Natural killer cell (primary cell): ENCODE data around the gene COX14. TPM values are rescaled to one million over a fixed set of nuclear protein-coding genes. Genes with fewer than 3 reads are reported as not detected.

Source experiments
- ATAC-seq, 3 donors: fragments of 150-1000 bp in 2 of 3; fragments of 200-7000 bp in 1 of 3; cut with Tn5 transposase; 1 replicate in 1 of 3; 2 replicates in 2 of 3; pipeline ENCODE4 v1.10.0; 2021; ENCODE audit warnings: mild to moderate bottlenecking in 2 of 3, moderate library complexity in 2 of 3
- DNase-seq, 2 donors: peaks; one replicate each; pipeline versions ENCODE4 v3.0.0 to v3.0.0-alpha.2; 2013 to 2021; ENCODE audit warnings: mixed read lengths in 1 of 2
- H3K27ac ChIP-seq: one replicate; pipeline ENCODE4 v1.5.1; 2013; ENCODE audit warnings: mild to moderate bottlenecking, low read length
- H3K27me3 ChIP-seq: one replicate; pipeline ENCODE4 v1.6.1; 2013; ENCODE audit warnings: low read length; ENCODE audit not compliant: control insufficient read depth, insufficient read depth
- H3K36me3 ChIP-seq: one replicate; pipeline ENCODE4 v1.6.1; 2013; ENCODE audit warnings: low read length; ENCODE audit not compliant: control insufficient read depth, insufficient read depth
- H3K4me1 ChIP-seq: one replicate; pipeline ENCODE4 v1.6.1; 2013; ENCODE audit warnings: low read length; ENCODE audit not compliant: control insufficient read depth, insufficient read depth
- H3K4me3 ChIP-seq: one replicate; pipeline ENCODE4 v1.5.1; 2013; ENCODE audit warnings: low read length
- H3K9me3 ChIP-seq: one replicate; pipeline ENCODE4 v1.6.1; 2013; ENCODE audit warnings: low read length; ENCODE audit not compliant: control insufficient read depth, insufficient read depth
- H3K27ac Mint-ChIP-seq, 2 donors: one replicate each; pipeline ENCODE4 v1.8.0; 2022; ENCODE audit warnings: mild to moderate bottlenecking in 2 of 2, mixed read lengths in 2 of 2, moderate library complexity in 1 of 2
- H3K27me3 Mint-ChIP-seq, 2 donors: one replicate each; pipeline ENCODE4 v1.8.0; 2022; ENCODE audit warnings: low read depth in 2 of 2, mixed read lengths in 2 of 2
- H3K36me3 Mint-ChIP-seq: one replicate; pipeline ENCODE4 v1.8.0; 2022; ENCODE audit warnings: mixed read lengths
- H3K4me1 Mint-ChIP-seq, 2 donors: one replicate each; pipeline ENCODE4 v1.8.0; 2022; ENCODE audit warnings: mixed read lengths in 2 of 2
- H3K4me3 Mint-ChIP-seq: one replicate; pipeline ENCODE4 v1.8.0; 2022; ENCODE audit warnings: mild to moderate bottlenecking, moderate library complexity, mixed read lengths
- H3K9me3 Mint-ChIP-seq, 2 donors: one replicate each; pipeline ENCODE4 v1.8.0; 2022; ENCODE audit warnings: mixed read lengths in 2 of 2
- CTCF ChIP-seq: fragments of 200-600 bp; IDR thresholded peaks from one replicate; pipeline ENCODE4 v1.8.0; 2022; ENCODE audit warnings: antibody characterized with exemption
- WGBS: methylation state at CpG from one replicate; pipeline ENCODE4 v1.1.7; 2013; ENCODE audit warnings: missing lambda C conversion rate; ENCODE audit not compliant: insufficient coverage; 5-methylcytosine and 5-hydroxymethylcytosine counted together
- intact Hi-C: fragments of 100-400 bp; cut with micrococcal nuclease; formaldehyde crosslinking; loops from one replicate; pipeline ENCODE4 v1.14.2; 2022
- total RNA-seq, 4 donors: library from RNA; stranded (reverse); fragments of 120-200 nt in 1 of 4; gene quantifications; one replicate each; pipeline versions ENCODE4 v1.2.3 to v1.2.4, GENCODE V29; 2013 to 2022

Gene COX14
- total RNA-seq, 3 donors from 2014 or later (not counting 1 experiment from before 2014, with no cell fraction given) = 32.8 to 42.6 (median 36.7) TPM

GRCh38 chr12:50084775-50085614 is 27.0 kb upstream of the COX14 start, which contains the start of gene SMARCD1:
Gene SMARCD1, plus strand, starts transcription at chr12:50085342. Its CDS starts 28 bp downstream, at chr12:50085370.
- peak within 1 kb of the TSS; percentile 61 for H3K4me3 ChIP-seq
- peaks cover 6% of the 10 kb centered on the region for H3K36me3 Mint-ChIP-seq

DNA sequence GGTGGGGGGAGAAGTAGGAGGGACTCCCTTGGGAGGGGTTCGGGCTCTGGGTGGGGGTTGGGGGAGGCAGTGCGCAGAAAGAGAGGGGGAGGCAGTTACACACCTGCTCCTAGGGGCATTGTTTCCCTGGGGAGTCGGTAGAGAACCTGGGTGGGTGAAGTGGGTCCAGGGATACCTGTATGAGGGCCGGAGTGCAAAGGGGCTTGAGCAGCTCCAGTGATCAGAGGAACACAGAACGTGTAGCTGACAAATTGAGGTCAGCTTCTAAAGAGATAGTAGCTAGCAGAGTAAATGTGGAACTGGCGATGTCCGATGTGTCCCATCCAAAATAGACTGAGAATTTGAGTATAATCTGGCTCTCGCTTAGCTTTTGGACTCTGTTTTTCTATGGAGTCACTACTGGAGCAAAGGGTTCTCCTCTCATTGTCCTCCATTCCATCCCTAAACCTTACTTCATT is 26.4 kb upstream of the COX14 start:
- no peaks in the 10 kb centered on the region for H3K27me3 ChIP-seq
- ATAC-seq (peak in 2 of 3 donors; percentile 8 to 9), DNase-seq (no peak)
- no peaks in the 10 kb centered on the region for H3K9me3 ChIP-seq
- Mint-ChIP-seq H3K4me1 (peaks cover 33 to 38% of the 10 kb centered on the region in 2 donors), H3K27ac (peak overlapping the region; percentile 89 to 94), H3K27me3 (no peaks in the 10 kb centered on the region), H3K36me3 (peaks cover 6% of the 10 kb centered on the region), H3K9me3 (no peaks in the 10 kb centered on the region), H3K4me3 (peak overlapping the region; percentile 89)
- TF ChIP-seq CTCF = no peak
- H3K36me3 ChIP-seq = peaks cover 22% of the 10 kb centered on the region
- intact Hi-C loops = loop anchor here (1.0 to 10.0 kb wide), 2 partner anchors 26 to 229 kb away; no protein-coding TSS in a partner anchor
- peaks cover 13% of the 10 kb centered on the region for H3K4me1 ChIP-seq
- H3K27ac ChIP-seq = peak overlapping the region; percentile 86
- peak overlapping the region; percentile 61 for H3K4me3 ChIP-seq
- WGBS = 20% methylated on average over 8 of the region's 8 CpGs

More at GRCh38 chr12:50084775-50085614, 27.0 kb upstream of the COX14 start, which contains the start of gene SMARCD1:
- Mint-ChIP-seq H3K9me3 (no peaks in the 10 kb centered on the region), H3K4me1 (peaks cover 33 to 38% of the 10 kb centered on the region in 2 donors), H3K27ac (peak within 1 kb of the TSS; percentile 89 to 94), H3K27me3 (no peaks in the 10 kb centered on the region), H3K4me3 (peak within 1 kb of the TSS; percentile 94)
- Histone ChIP-seq H3K4me1 (peaks cover 13% of the 10 kb centered on the region), H3K27me3 (no peaks in the 10 kb centered on the region), H3K36me3 (peaks cover 17% of the 10 kb centered on the region), H3K9me3 (no peaks in the 10 kb centered on the region), H3K27ac (peak within 1 kb of the TSS; percentile 86)
- TF ChIP-seq CTCF = no peak
- ATAC-seq (peak; percentile 78 to 93 (median 87)), DNase-seq (peak; percentile 72 to 91)
- intact Hi-C loops = loop anchor here (1.0 to 10.0 kb wide), 2 partner anchors 26 to 230 kb away; no protein-coding TSS in a partner anchor
- under 1% methylated on average over 69 of the region's 69 CpGs for WGBS

DNA sequence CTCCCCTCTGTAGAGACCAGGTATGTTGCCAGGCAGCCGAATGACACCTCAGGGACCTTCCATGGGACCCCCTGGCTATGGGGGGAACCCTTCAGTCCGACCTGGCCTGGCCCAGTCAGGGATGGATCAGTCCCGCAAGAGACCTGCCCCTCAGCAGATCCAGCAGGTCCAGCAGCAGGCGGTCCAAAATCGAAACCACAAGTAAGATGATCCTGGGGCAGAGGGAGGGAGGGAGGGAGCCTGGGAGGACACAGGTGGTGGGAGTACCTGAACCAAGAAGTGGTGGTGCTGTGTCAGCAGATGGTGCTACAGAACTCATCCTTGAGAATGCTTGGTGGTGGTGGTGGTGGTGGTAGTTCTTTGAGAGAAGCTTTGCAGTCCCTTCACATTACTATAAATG is 25.9 kb upstream of the COX14 start:
- Histone ChIP-seq H3K27me3 (no peaks in the 10 kb centered on the region), H3K4me1 (peaks cover 13% of the 10 kb centered on the region), H3K4me3 (no peak overlapping the region), H3K27ac (peak overlapping the region; percentile 86), H3K9me3 (no peaks in the 10 kb centered on the region), H3K36me3 (peaks cover 25% of the 10 kb centered on the region)
- Mint-ChIP-seq H3K36me3 (peaks cover 6% of the 10 kb centered on the region), H3K27me3 (no peaks in the 10 kb centered on the region), H3K9me3 (no peaks in the 10 kb centered on the region), H3K27ac (peak overlapping the region; percentile 89 to 94), H3K4me3 (peak overlapping the region; percentile 89), H3K4me1 (peaks cover 33 to 38% of the 10 kb centered on the region in 2 donors)
- WGBS = 93% methylated on average over 5 of the region's 5 CpGs
- intact Hi-C loops = loop anchor here (10.0 kb wide), 1 partner anchor 229 kb away; no protein-coding TSS in a partner anchor
- DNase-seq (peak in 1 of 2 donors; percentile 38), ATAC-seq (no peak)
- no peak for TF ChIP-seq CTCF
